Measurements from ENCODE around the gene GALNT9. TPM values are rescaled to one million over a fixed set of nuclear protein-coding genes. Genes with fewer than 3 reads are reported as not detected.

Gene GALNT9
- total RNA-seq, 1 experiment from 2014 or later: 0.44 TPM

GRCh38 chr12:132172619-132173018 is 156.8 kb downstream of the GALNT9 start:
- Histone ChIP-seq H4K20me1 (ENCODE audit: low read length) (no peaks in the 10 kb centered on the region), H3K9ac (ENCODE audit: low read length) (no peak overlapping the region), H3K36me3 (ENCODE audit: low read depth, low read length) (no peaks in the 10 kb centered on the region), H3K27ac (ENCODE audit: low read length) (no peak overlapping the region), H3K79me2 (ENCODE audit: low read length) (no peaks in the 10 kb centered on the region), H3F3A (ENCODE audit: low read length, unreplicated experiment) (no peaks in the 10 kb centered on the region), H2AFZ (ENCODE audit: low read length) (no peak overlapping the region), H3K9me2 (replicated peaks; ENCODE audit: low read length) (no peaks in the 10 kb centered on the region), H3K27me3 (ENCODE audit: low read length) (peaks cover 30% of the 10 kb centered on the region), H3K4me2 (ENCODE audit: low read length) (no peak overlapping the region), H3K4me3 (ENCODE audit: low read length) (no peak overlapping the region), H3K9me3 (ENCODE audit: low read length) (no peaks in the 10 kb centered on the region), H3K4me1 (ENCODE audit: insufficient read depth, low read length) (peaks cover 13% of the 10 kb centered on the region)
- ATAC-seq (no peak), DNase-seq (no peak)
- no TSS peak for BruUV-seq (replicated peaks)
- no peak for TF ChIP-seq EZH2 (IDR thresholded peaks at IDR 0.05; ENCODE audit: low read length, unreplicated experiment)
- TF ChIP-seq EZH2phosphoT487 (IDR thresholded peaks at IDR 0.05; ENCODE audit: borderline replicate concordance, low read length): no peak
- TF ChIP-seq, protein P1, sequence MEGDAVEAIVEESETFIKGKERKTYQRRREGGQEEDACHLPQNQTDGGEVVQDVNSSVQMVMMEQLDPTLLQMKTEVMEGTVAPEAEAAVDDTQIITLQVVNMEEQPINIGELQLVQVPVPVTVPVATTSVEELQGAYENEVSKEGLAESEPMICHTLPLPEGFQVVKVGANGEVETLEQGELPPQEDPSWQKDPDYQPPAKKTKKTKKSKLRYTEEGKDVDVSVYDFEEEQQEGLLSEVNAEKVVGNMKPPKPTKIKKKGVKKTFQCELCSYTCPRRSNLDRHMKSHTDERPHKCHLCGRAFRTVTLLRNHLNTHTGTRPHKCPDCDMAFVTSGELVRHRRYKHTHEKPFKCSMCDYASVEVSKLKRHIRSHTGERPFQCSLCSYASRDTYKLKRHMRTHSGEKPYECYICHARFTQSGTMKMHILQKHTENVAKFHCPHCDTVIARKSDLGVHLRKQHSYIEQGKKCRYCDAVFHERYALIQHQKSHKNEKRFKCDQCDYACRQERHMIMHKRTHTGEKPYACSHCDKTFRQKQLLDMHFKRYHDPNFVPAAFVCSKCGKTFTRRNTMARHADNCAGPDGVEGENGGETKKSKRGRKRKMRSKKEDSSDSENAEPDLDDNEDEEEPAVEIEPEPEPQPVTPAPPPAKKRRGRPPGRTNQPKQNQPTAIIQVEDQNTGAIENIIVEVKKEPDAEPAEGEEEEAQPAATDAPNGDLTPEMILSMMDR (conservative IDR thresholded peaks at IDR 0.05; ENCODE audit: low read depth, low read length): no peak
- intact Hi-C loops (cut with micrococcal nuclease): no loop called here
- CTCF ChIA-PET: no interaction called here
- POLR2A ChIA-PET (ENCODE audit: unreplicated experiment): no interaction called here

DNA sequence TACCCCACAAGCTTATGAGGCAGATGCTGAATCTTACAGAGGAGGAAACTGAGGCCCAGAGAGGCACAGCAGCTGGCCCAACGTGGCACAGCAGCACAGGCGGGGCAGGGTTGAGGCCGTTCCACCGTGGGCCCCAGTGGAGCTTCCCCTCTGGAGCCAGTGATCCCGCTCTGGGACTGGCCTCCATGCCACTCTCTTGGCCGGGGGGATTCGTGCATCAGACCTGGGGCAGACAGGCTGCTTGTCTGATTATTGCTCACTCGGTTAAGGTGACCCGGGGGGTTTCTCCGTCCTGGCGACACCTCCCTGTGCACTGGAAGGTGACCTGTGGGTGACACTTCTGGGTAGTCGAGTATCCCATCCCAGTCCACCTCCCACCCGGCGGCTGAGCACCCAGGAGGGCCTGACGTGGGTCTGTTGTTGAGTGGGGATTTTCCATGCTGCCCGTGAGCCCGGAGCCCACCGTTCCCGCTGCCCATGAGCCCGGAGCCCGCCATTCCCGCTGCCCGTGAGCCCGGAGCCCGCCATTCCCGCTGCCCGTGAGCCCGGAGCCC is 157.3 kb downstream of the GALNT9 start:
- BruUV-seq (replicated peaks): no TSS peak
- H2AFZ ChIP-seq (ENCODE audit: low read length): no peak overlapping the region
- H3K27ac ChIP-seq (ENCODE audit: low read length): no peak overlapping the region
- H3K9me2 ChIP-seq (replicated peaks; ENCODE audit: low read length): no peaks in the 10 kb centered on the region
- no peaks in the 10 kb centered on the region for H4K20me1 ChIP-seq (ENCODE audit: low read length)
- intact Hi-C loops (cut with micrococcal nuclease): no loop called here
- ATAC-seq (no peak), DNase-seq (no peak)
- no peaks in the 10 kb centered on the region for H3F3A ChIP-seq (ENCODE audit: low read length, unreplicated experiment)
- ChIA-PET POLR2A (ENCODE audit: unreplicated experiment) (no interaction called here), CTCF (no interaction called here)
- H3K27me3 ChIP-seq (ENCODE audit: low read length): peaks cover 27% of the 10 kb centered on the region
- no peaks in the 10 kb centered on the region for H3K9me3 ChIP-seq (ENCODE audit: low read length)
- H3K4me3 ChIP-seq (ENCODE audit: low read length): no peak overlapping the region
- no peaks in the 10 kb centered on the region for H3K36me3 ChIP-seq (ENCODE audit: low read depth, low read length)
- H3K79me2 ChIP-seq (ENCODE audit: low read length): no peaks in the 10 kb centered on the region
- H3K9ac ChIP-seq (ENCODE audit: low read length): no peak overlapping the region
- no peak overlapping the region for H3K4me2 ChIP-seq (ENCODE audit: low read length)
- H3K4me1 ChIP-seq (ENCODE audit: insufficient read depth, low read length): peaks cover 13% of the 10 kb centered on the region
- TF ChIP-seq EZH2 (IDR thresholded peaks at IDR 0.05; ENCODE audit: low read length, unreplicated experiment) (no peak), EZH2phosphoT487 (IDR thresholded peaks at IDR 0.05; ENCODE audit: borderline replicate concordance, low read length) (no peak)
- TF ChIP-seq, protein P1 (conservative IDR thresholded peaks at IDR 0.05; ENCODE audit: low read depth, low read length): no peak

GRCh38 chr12:132171293-132171967 is 158.0 kb downstream of the GALNT9 start:
- Histone ChIP-seq H3F3A (ENCODE audit: low read length, unreplicated experiment) (no peaks in the 10 kb centered on the region), H3K4me1 (ENCODE audit: insufficient read depth, low read length) (peaks cover 13% of the 10 kb centered on the region), H2AFZ (ENCODE audit: low read length) (no peak overlapping the region), H3K79me2 (ENCODE audit: low read length) (no peaks in the 10 kb centered on the region), H3K9me3 (ENCODE audit: low read length) (no peaks in the 10 kb centered on the region), H3K9me2 (replicated peaks; ENCODE audit: low read length) (no peaks in the 10 kb centered on the region), H3K27me3 (ENCODE audit: low read length) (peaks cover 20% of the 10 kb centered on the region), H4K20me1 (ENCODE audit: low read length) (no peaks in the 10 kb centered on the region), H3K4me3 (ENCODE audit: low read length) (no peak overlapping the region), H3K9ac (ENCODE audit: low read length) (no peak overlapping the region), H3K27ac (ENCODE audit: low read length) (no peak overlapping the region), H3K36me3 (ENCODE audit: low read depth, low read length) (no peaks in the 10 kb centered on the region), H3K4me2 (ENCODE audit: low read length) (no peak overlapping the region)
- TF ChIP-seq EZH2phosphoT487 (IDR thresholded peaks at IDR 0.05; ENCODE audit: borderline replicate concordance, low read length) (no peak), EZH2 (IDR thresholded peaks at IDR 0.05; ENCODE audit: low read length, unreplicated experiment) (no peak)
- TF ChIP-seq, protein P1 (conservative IDR thresholded peaks at IDR 0.05; ENCODE audit: low read depth, low read length): no peak
- DNase-seq: no peak
- intact Hi-C loops (cut with micrococcal nuclease): no loop called here
- ATAC-seq: no peak
- no TSS peak for BruUV-seq (replicated peaks)
- ChIA-PET POLR2A (ENCODE audit: unreplicated experiment) (no interaction called here), CTCF (no interaction called here)
